ENCODE measurements around the gene KIF21B.

The KIF21B gene

GRCh38 chr1:200985481-200985880, 38.0 kb downstream of the KIF21B start:
- TF ChIP-seq GATA3 (IDR thresholded peaks at IDR 0.05; ENCODE audit: low read depth, low read length) (no peak), GATA2 (IDR thresholded peaks at IDR 0.05; ENCODE audit: low read depth, low read length) (no peak)

DNA sequence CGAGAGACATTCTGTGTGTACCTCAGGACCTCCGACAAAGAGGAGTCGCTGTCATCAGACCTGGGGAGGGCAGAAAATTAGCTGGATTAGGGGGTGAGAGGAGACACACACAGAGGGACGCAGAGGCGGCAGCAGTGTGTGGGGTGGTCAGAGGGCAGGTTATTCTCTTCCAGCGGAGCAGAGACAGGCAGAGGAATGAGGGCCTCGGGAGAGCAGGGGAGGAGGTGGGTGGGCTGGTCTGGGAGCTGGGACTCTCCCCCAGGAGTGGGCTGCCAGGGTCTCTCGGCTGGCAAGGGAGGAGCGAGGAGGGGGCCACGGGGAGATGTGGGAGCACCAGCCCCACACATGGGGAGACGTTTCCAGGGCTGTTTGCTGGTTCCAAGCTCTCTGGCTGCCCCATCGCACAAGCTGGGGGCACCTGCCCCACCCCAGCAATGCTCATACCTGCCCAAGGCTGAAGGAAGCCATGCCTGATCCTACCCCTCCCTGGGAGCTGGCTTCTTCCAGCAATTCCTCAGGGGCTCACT, 40.4 kb downstream of the KIF21B start:
- no peak for TF ChIP-seq GATA2 (IDR thresholded peaks at IDR 0.05; ENCODE audit: low read depth, low read length)
- no peak for TF ChIP-seq GATA3 (IDR thresholded peaks at IDR 0.05; ENCODE audit: low read depth, low read length)

DNA sequence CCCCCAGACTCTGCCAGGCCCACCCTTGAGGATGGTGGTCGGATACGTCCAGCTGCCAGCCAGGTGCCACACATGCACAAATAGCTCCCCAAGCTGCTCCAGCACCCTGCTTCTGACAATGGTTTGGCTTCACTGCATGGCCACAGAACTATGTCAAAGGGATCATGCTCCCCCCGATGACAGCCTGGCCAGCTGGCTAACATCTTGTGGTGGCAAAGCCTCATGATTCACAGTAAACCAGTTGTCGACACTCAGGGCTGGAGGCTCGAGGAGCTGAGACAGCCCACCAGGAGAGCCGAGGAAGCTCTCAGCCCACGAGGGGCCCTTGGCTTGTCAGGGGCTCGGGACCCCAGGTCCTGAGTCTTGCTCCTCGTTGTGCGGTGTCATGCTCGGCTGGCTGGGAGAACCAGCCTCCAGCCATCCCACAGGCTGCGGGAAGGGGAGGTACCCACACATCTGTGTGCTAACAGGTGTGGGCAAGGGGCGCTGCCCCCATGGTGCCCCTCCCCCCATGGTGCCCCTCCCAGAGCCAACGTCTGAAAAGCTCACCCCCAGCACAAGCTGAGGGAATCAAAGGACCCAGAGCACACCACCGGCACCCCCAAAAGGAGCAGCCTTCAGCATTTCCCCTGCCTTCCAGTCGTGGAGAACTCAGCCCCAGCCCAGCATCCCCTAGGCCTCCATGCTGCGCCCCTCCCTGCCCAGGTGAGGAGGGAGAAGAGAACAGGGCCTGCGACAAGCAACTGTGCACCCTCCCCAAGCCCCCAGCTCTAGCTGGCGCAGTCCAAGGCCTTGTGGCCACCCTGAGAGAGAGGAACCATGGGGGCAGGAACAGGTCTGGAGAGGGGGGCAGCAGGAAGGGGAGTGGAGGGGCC, 41.2 kb downstream of the KIF21B start:
- no peak for TF ChIP-seq GATA3 (IDR thresholded peaks at IDR 0.05; ENCODE audit: low read depth, low read length)
- TF ChIP-seq GATA2 (IDR thresholded peaks at IDR 0.05; ENCODE audit: low read depth, low read length) = no peak

DNA sequence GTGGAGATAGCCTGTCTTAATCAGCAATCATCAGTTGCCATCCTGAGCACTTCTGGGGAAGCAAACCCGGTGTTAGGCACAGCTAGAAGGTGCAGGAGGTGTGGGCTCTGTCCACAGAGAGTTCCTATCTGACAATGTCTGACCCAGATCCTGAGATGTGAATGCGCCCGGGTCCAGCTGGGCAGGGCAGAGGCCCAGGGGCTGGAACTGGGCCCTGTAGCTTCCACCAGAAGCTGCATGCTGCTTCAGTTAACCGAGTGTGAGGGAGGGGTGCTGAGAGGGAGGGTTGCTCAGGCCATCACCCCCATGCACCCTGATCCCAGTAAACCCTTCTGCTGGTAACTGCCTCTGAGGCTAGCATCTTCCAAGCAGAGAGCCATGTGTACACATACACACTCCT, 42.2 kb downstream of the KIF21B start:
- TF ChIP-seq GATA3 (IDR thresholded peaks at IDR 0.05; ENCODE audit: low read depth, low read length) (no peak), GATA2 (IDR thresholded peaks at IDR 0.05; ENCODE audit: low read depth, low read length) (no peak)

- TF ChIP-seq GATA3 (IDR thresholded peaks at IDR 0.05; ENCODE audit: low read depth, low read length) (no peak), GATA2 (IDR thresholded peaks at IDR 0.05; ENCODE audit: low read depth, low read length) (no peak)
Observed at GRCh38 chr1:200980873-200981272, 42.6 kb downstream of the KIF21B start.

DNA sequence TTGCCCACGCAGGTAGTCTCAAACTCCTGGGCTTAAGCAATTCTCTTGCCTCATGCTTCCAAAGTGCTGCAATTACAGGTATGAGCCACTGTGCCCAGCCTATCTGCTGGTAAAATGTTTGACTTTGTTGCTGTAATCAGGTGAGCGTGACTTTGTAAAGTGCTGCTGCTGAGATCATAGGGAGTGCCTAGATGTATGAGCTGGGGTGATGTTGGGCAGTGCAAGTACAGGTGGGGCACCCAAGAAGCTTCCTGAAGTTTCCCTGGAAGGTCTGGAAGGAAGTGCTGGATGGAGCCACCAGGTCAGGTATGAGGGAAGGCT, 43.1 kb downstream of the KIF21B start:
- TF ChIP-seq GATA2 (IDR thresholded peaks at IDR 0.05; ENCODE audit: low read depth, low read length) (no peak), GATA3 (IDR thresholded peaks at IDR 0.05; ENCODE audit: low read depth, low read length) (no peak)

DNA sequence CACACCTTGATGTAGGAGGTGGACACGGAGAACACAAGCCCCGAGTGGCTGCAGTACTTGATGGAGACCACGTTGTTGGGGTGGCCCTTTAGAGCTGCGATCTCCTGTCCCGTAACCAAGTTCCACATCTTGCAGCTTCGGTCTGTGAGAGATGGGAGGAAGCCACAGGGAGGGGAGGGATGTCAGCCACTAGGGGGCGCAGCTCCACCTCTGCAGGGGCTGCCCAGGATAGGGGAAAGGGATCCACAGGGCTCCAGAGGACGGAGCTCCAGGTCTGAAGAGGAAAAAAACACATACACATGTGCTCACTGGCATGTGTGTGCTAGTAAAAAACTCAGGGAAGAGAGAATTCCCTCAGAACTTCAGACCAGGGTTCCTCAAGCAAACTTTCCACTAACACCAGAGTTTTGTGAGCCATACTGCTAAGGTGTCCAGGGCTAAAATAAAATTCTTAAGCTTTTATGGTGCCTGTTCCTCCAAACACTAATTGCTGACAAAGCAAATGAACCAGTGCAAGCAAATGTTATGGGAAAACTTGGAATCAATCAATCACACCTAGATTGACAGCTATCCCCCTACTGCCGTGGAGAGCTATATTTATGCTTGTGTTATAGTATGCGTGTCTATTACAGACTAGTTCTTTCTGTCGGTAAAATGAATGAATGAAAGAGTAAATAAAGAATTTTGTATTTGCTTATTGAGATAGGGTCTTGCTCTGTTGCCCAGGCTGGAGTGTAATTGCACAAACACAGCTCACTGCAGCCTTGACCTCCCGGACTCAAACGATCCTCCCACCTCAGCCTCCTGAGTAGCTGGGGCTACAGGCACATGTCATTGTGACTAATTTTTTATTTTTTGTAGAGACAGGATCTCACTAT, 43.7 kb downstream of the KIF21B start:
- TF ChIP-seq GATA2 (IDR thresholded peaks at IDR 0.05; ENCODE audit: low read depth, low read length) = no peak
- TF ChIP-seq GATA3 (IDR thresholded peaks at IDR 0.05; ENCODE audit: low read depth, low read length) = no peak

- TF ChIP-seq GATA3 (IDR thresholded peaks at IDR 0.05; ENCODE audit: low read depth, low read length) (no peak), GATA2 (IDR thresholded peaks at IDR 0.05; ENCODE audit: low read depth, low read length) (no peak)
Observed at GRCh38 chr1:200977071-200977754, 46.3 kb downstream of the KIF21B start.

GRCh38 chr1:200976634-200977033, 46.9 kb downstream of the KIF21B start:
- TF ChIP-seq GATA2 (IDR thresholded peaks at IDR 0.05; ENCODE audit: low read depth, low read length) (no peak), GATA3 (IDR thresholded peaks at IDR 0.05; ENCODE audit: low read depth, low read length) (no peak)

DNA sequence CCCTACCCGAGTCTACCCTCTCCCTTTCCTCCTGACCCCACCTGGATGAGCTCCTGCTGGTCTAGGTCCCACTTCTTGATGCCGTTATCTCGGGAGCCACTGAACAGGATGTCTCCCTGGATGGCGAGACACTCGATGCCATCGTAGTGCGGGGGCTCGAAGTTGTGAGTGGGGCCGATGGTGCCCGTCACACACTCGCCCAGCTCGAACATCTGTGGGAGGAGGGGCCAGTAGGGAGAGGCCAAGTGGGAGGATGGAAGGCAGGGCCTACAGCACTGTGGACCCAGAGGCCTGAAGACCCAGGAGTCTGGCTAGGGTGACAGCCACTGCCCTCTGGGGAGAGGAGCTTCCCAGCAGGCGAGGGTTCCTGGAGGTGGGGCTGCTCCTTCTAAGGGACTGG, 48.1 kb downstream of the KIF21B start:
- TF ChIP-seq GATA3 (IDR thresholded peaks at IDR 0.05; ENCODE audit: low read depth, low read length) (no peak), GATA2 (IDR thresholded peaks at IDR 0.05; ENCODE audit: low read depth, low read length) (no peak)

DNA sequence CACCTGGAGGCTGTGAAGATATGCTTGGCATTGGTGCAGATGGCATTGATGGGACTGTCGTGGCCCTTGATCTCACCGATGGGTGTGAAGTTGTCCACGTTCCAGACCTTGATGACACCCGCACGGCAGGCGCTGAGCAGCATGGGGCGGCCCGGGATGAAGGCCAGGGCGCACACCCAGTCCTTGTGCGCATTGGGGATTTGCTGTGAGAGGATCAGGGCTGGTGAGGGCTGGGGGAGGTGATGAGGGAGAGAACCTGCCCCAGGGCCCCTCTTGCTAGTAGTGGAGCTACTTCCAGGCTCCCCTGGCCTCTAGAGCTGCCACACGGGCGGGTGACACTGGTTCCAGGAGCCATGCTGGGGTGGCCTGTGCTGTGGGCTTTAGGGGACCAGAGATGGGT, 48.8 kb downstream of the KIF21B start:
- no peak for TF ChIP-seq GATA2 (IDR thresholded peaks at IDR 0.05; ENCODE audit: low read depth, low read length)
- no peak for TF ChIP-seq GATA3 (IDR thresholded peaks at IDR 0.05; ENCODE audit: low read depth, low read length)

GRCh38 chr1:200973937-200974657, 49.4 kb downstream of the KIF21B start:
- TF ChIP-seq GATA2 (IDR thresholded peaks at IDR 0.05; ENCODE audit: low read depth, low read length) = no peak
- no peak for TF ChIP-seq GATA3 (IDR thresholded peaks at IDR 0.05; ENCODE audit: low read depth, low read length)

DNA sequence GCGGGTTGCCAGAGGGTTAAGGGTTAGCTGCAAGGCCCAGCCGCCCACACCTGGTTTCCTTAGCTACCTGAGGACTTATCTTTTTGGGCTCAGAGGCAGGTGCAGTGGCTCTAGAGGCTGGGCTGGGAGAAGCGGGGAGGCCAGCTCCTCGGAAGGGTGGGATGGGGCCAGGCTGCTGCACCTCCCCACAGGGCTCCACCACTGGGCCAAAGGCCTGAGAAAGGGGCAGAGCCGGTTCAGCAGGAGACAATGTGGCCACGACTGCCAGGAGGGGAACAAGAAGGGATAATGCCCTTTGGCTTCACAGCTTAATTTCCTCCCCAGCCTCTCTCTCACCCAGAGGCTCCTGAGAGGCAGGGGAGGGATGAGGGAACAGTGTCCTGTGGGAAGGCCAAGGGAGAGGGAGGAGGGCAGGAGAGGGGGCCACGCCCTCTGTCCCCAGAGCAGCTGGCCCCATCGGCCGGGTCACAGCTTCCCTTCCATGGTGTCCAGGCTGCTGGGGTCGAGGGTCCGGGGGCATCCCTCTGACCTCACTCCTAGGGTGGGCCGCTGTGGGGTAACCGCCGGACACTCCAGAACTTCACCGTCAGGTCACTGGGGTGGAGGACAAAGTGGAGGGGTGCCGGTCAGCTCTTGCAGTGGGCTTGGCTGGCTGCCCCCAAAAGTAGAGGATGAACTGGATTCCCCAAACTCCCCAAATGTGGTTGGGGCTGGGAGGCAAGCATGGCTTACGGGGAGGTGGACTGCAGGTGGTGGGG, 50.4 kb downstream of the KIF21B start:
- TF ChIP-seq GATA2 (IDR thresholded peaks at IDR 0.05; ENCODE audit: low read depth, low read length) (no peak), GATA3 (IDR thresholded peaks at IDR 0.05; ENCODE audit: low read depth, low read length) (no peak)

Measured in SH-SY5Y (cell line).